AG04450 (cell line): ENCODE data around the gene SAMD10. TPM values are rescaled to one million over a fixed set of nuclear protein-coding genes. Genes with fewer than 3 reads are reported as not detected.
"Not testable (repeated sequence)": the region's sequence is repeated elsewhere in the genome, so short reads cannot be mapped to it uniquely, and the experiment has no call there.

Experiments used
- CTCF ChIA-PET: fragments of 300-600, 350-600 bp; formaldehyde crosslinking; extraction: SDS; loops from one replicate; lab custom pipeline; 2022; ENCODE audit warnings: antibody characterized with exemption, inconsistent platforms; lab: Charles Lee
- POLR2A ChIA-PET: fragments of 350-600 bp; formaldehyde crosslinking; extraction: SDS; loops from one replicate; lab custom pipeline; 2021; ENCODE audit warnings: antibody characterized with exemption, inconsistent platforms; lab: Yijun Ruan, JAX
- DNase-seq: peaks from one replicate; pipeline ENCODE4 v3.0.0-alpha.2; 2011; ENCODE audit warnings: low read depth, low spot score
- H3K27ac ChIP-seq: one replicate; pipeline ENCODE4 v1.5.1; 2012; ENCODE audit warnings: low read depth, low read length, control low read depth
- H3K27me3 ChIP-seq: one replicate; pipeline ENCODE4 v1.6.0; 2012; ENCODE audit warnings: low read length; ENCODE audit not compliant: control insufficient read depth, insufficient read depth
- H3K4me3 ChIP-seq: 2 replicates; pipeline ENCODE4 v1.5.1; 2011; ENCODE audit warnings: mild to moderate bottlenecking, low read depth, low read length, control low read depth
- H3K9me3 ChIP-seq: 2 replicates; pipeline ENCODE4 v1.5.1; 2012; ENCODE audit warnings: low read length; ENCODE audit not compliant: control insufficient read depth, insufficient read depth
- polyA plus RNA-seq: library from polyadenylated mRNA; depleted of rRNA; stranded (reverse); fragments of >200 nt; gene quantifications from 2 replicates; pipeline ENCODE4 v1.2.3, GENCODE V29; 2011
- TF ChIP-seq, protein P1 (sequence below): IDR thresholded peaks from 2 replicates; pipeline ENCODE4 v1.5.1; 2011; ENCODE audit warnings: low read depth, low read length, control low read depth, inconsistent platforms

SAMD10 gene
- polyA plus RNA-seq, 1 experiment, result 1.3 TPM

DNA sequence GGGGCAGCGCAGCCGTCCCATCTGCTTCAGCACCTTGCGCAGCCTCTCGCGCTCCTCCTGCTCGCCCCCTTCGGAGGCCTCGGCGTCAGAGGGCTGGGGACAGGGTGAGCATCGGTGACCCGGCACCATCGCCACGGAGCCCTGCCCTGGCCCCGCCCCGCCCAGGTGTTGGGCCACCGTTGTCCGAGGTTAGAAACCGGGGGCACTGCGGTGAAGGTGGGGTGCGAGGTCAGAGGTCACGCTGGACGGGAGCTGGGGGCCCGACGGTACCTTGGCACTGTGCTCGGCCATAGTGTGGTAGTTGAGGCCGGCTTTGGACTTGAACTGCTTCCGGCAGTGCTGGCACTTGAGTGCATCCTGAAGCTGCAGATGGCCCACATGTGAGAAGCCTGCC, 16.1 kb downstream of the SAMD10 start:
- TF ChIP-seq, protein P1, sequence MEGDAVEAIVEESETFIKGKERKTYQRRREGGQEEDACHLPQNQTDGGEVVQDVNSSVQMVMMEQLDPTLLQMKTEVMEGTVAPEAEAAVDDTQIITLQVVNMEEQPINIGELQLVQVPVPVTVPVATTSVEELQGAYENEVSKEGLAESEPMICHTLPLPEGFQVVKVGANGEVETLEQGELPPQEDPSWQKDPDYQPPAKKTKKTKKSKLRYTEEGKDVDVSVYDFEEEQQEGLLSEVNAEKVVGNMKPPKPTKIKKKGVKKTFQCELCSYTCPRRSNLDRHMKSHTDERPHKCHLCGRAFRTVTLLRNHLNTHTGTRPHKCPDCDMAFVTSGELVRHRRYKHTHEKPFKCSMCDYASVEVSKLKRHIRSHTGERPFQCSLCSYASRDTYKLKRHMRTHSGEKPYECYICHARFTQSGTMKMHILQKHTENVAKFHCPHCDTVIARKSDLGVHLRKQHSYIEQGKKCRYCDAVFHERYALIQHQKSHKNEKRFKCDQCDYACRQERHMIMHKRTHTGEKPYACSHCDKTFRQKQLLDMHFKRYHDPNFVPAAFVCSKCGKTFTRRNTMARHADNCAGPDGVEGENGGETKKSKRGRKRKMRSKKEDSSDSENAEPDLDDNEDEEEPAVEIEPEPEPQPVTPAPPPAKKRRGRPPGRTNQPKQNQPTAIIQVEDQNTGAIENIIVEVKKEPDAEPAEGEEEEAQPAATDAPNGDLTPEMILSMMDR, result no peak
- CTCF ChIA-PET, result no interaction called here
- H3K4me3 ChIP-seq, result no peak overlapping the region
- DNase-seq, result no peak
- no peak overlapping the region for H3K27ac ChIP-seq
- no peaks in the 10 kb centered on the region for H3K27me3 ChIP-seq
- peaks cover 51% of the 10 kb centered on the region for H3K9me3 ChIP-seq
- POLR2A ChIA-PET, result no interaction called here

DNA sequence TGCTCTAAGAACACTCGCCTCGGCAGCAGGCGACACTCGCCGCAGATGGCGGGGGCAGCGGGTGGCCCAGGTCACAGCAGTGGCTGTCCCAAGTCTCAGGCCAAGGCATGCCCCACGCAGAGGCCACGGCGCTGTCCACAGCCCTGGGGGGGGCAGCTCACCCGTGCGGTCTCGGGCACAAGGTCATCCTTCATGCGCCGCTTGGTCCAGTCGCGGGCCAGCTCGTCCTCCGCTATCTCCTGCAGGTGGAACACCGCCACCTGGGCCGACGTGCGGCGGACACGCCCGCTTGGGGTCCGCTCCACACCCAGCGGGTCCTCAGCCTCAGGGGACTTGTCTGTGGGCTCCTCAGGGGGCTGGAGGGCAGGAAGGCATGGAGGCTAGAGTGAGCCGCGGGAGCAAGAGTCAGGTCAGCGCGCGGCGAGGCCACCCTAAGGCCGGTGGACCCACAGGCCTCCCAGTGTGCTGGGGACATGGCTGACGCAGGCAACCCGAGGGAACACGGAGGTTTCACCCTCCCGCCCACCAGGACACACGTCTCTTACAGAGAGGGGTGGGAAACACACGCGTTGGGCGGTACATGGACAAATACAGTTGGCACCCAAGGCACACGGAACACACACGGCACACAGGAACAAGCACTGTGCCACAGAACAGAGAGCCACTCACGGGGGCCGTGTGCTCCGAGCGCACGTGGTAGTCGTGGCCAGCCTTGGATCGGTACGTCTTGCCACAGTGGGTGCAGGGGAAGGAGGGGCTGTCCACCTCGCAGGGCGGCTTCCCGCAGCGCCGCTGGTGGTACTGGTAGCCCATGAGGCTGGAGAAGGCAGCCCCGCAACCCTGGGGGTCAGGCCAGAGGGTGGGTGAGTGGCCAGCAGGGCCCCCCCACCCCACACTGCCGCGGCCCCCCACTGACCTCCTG, 16.8 kb downstream of the SAMD10 start:
- CTCF ChIA-PET, result no interaction called here

DNA sequence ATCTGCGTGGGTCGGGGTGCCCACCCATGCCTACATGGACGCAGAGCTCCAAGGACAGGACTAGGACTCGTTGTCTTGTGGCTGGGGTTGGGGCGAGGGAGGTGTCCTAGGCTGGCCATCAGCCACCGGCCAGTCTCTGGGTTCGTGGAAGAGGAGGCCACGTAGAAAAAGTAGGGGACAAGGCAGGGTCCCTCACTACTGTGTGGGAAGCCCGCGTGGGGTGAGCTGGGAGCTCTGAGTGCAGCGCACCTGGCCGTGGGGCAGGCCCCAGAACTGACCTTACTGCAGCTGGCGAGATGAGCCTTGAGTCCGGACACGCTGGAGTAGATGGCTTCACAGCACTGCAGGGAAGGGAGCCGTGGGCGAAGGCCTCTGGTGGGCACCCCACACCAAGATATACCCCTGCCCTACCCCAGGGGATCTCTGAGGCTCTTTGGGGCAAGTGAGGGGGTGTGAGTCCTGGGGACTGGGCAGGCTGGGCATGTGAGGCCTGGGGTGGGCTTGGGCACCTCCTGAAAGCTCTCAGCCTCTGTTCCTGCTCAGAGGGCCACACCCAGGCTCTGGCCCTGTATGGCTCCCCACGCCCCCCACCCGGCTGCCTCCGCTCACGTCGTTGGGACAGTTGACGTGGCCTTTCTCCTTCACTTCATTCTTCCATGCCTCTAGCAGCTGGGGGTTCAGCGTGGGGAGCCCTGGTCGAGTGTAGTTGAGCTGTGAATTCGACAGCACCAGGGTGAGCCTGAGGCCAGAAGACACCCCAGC, 17.6 kb downstream of the SAMD10 start:
- TF ChIP-seq, protein P1, result no peak
- Histone ChIP-seq H3K27me3 (no peaks in the 10 kb centered on the region), H3K27ac (no peak overlapping the region), H3K4me3 (no peak overlapping the region), H3K9me3 (peaks cover 36% of the 10 kb centered on the region)
- POLR2A ChIA-PET, result no interaction called here
- DNase-seq, result no peak
- CTCF ChIA-PET, result no interaction called here

More for the DNA sequence above, 16.8 kb downstream of the SAMD10 start:
- Histone ChIP-seq H3K9me3 (peaks cover 44% of the 10 kb centered on the region), H3K27me3 (no peaks in the 10 kb centered on the region), H3K4me3 (no peak overlapping the region), H3K27ac (no peak overlapping the region)
- POLR2A ChIA-PET, result no interaction called here
- TF ChIP-seq, protein P1, result no peak
- no peak for DNase-seq

DNA sequence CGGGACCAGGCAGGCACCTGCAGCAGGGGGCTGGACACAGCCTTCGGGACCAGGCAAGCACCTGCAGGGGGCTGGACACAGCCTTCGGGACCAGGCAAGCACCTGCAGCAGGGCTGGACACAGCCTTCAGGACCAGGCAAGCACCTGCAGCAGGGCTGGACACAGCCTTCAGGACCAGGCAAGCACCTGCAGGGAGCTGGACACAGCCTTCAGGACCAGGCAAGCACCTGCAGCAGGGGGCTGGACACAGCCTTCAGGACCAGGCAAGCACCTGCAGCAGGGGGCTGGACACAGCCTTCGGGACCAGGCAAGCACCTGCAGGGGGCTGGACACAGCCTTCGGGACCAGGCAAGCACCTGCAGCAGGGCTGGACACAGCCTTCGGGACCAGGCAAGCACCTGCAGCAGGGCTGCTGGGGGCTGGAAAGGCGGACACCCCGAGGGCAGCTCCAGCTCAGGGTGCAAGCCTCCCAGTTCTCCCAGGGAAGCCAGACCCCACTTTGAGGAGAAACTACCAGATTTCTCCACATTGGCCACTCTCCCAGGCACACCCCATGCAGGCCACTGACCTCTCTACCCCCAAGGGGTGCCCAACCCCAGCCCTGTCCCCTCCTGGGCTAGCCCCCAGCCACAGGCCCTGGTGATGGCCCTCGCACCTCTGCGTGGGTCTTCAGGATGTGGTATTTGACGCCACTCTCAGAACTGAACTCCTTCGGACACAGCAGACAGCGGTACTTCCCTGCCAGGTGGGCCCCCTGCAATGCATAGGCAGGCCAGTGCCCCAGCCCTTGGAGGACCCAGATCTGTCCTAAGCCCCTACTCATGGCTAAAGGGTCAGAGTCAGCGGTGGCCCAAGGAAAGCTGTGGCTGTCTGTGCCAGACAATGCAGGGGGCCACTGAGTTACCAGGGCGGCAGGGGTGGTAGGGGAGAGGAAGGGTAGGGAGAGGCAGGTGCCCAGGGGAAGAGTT, 18.5 kb downstream of the SAMD10 start:
- H3K27me3 ChIP-seq, H3K27ac ChIP-seq, H3K4me3 ChIP-seq, POLR2A ChIA-PET, CTCF ChIA-PET, DNase-seq: not testable (repeated sequence)
- peaks cover 27% of the 10 kb centered on the region for H3K9me3 ChIP-seq

DNA sequence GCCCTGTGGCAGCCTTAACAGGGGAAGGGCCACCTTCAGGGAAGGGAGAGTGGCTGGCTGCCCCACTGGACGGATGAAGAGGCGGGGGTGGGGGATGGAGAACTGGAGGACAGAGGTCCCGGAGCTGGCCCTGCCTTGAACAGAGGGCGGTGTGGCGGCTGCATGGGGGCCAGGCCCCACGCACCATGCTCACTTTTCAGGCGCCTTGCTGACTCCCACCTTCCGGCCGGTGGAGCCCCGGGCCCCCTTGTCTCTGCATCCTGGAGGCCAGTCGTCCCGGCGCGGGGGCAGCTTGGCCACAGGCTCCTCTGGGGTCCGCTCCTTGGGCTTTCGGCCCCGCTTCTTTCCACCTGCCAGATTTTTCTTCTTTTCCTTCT, 19.8 kb downstream of the SAMD10 start:
- ChIA-PET CTCF (no interaction called here), POLR2A (no interaction called here)
- TF ChIP-seq, protein P1, result no peak

More for the DNA sequence above, 19.8 kb downstream of the SAMD10 start:
- DNase-seq, result no peak
- Histone ChIP-seq H3K27ac (no peak overlapping the region), H3K9me3 (peaks cover 25% of the 10 kb centered on the region), H3K4me3 (no peak overlapping the region), H3K27me3 (no peaks in the 10 kb centered on the region)
